NB4 (cell line): ENCODE results near the gene PDZD2.

ENCODE experiments used
- DNase-seq: peaks from one replicate; pipeline ENCODE4 v3.0.0; 2010; ENCODE audit warnings: low read depth
- H3K4me3 ChIP-seq: one replicate; pipeline ENCODE4 v1.5.1; 2011; ENCODE audit warnings: mild to moderate bottlenecking, low read depth, low read length, moderate library complexity
- CTCF ChIP-seq: IDR thresholded peaks from one replicate; pipeline ENCODE4 v1.5.1; 2012; ENCODE audit warnings: low read depth, low read length
- MYC ChIP-seq: IDR thresholded peaks from 2 replicates; pipeline ENCODE4 v1.6.1; 2011; ENCODE audit warnings: low read depth, low read length
- POLR2A ChIP-seq: IDR thresholded peaks from 2 replicates; pipeline ENCODE4 v1.6.1; 2011; ENCODE audit warnings: mild to moderate bottlenecking; ENCODE audit not compliant: insufficient read length; ENCODE audit errors: extremely low read depth
- TF ChIP-seq, protein P1 (sequence below): IDR thresholded peaks from 2 replicates; pipeline ENCODE4 v1.6.1; 2011; ENCODE audit warnings: low read depth, low read length

Gene PDZD2

GRCh38 chr5:31855134-31856040, 216.5 kb downstream of the PDZD2 start:
- no peak for DNase-seq
- TF ChIP-seq CTCF (no peak), MYC (no peak), POLR2A (no peak)
- TF ChIP-seq, protein P1, sequence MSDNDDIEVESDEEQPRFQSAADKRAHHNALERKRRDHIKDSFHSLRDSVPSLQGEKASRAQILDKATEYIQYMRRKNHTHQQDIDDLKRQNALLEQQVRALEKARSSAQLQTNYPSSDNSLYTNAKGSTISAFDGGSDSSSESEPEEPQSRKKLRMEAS: no peak
- H3K4me3 ChIP-seq: no peak overlapping the region

DNA sequence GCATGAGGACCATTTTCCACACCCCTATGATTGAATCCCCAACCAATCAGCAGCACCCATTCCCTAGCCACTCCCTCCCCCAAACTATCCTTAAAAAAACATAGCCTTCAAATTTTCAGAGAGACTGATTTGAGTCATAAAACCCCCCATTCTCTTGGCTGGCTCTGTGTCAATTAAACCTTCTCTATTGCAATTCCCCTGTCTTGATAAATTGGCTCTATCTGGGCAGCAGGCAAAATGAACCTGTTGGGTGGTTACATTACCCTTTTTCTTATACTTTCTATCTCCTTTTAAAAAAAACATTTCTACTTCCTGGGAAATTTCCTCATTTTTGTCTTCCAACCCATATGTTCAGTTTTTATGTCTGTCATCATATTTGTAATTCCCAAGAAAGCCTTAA, 220.2 kb downstream of the PDZD2 start:
- TF ChIP-seq CTCF (no peak), MYC (no peak), POLR2A (no peak)
- TF ChIP-seq, protein P1: no peak
- H3K4me3 ChIP-seq: no peak overlapping the region
- DNase-seq: no peak

- TF ChIP-seq POLR2A: no peak
- TF ChIP-seq MYC: no peak
- TF ChIP-seq, protein P1: no peak
- no peak for TF ChIP-seq CTCF
- no peak overlapping the region for H3K4me3 ChIP-seq
- DNase-seq: no peak
These were observed 221.3 kb downstream of the PDZD2 start for GRCh38 chr5:31860278-31860677.

DNA sequence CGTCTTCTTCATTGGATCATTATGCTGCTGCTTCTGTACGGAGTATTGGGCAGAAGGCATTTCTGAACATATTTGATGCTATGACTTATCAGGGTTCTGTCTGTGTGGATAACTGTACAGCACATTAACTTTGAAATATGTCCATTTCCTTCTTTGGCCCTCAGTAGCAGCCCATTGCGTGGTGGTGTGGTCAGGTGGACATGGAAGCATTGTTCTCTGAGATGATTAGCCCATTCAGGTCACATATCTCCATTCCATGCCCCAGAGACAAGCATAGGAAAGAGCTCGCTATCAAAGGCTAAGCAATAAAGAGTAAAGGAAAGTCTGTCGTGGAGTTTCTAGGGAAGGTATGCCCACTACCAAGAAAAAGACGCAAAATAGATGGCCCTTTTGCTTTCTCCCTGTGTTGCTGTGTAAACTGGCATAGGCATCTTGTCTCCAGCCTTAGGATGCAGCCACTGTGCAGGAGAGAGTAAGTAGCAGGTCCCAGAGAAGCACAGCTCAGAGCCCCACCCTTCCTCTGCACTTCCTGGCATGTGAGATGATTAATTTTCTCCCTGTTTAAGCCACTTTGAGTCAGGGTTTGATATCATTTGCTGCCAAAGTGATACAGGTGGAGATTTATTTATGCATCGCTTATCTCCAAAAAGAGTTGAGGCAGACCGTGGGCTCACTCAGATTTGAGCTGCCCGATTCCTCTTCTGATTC, 221.9 kb downstream of the PDZD2 start:
- TF ChIP-seq MYC (no peak), CTCF (no peak), POLR2A (no peak)
- TF ChIP-seq, protein P1: no peak
- H3K4me3 ChIP-seq: no peak overlapping the region
- DNase-seq: no peak

- DNase-seq: no peak
- TF ChIP-seq POLR2A (no peak), CTCF (no peak), MYC (no peak)
- TF ChIP-seq, protein P1: no peak
These were observed 222.7 kb downstream of the PDZD2 start for GRCh38 chr5:31861601-31862000.

More at GRCh38 chr5:31861601-31862000, 222.7 kb downstream of the PDZD2 start:
- no peak overlapping the region for H3K4me3 ChIP-seq
